ENCODE results near the gene TMEM214. TPM values are rescaled to one million over a fixed set of nuclear protein-coding genes. Genes with fewer than 3 reads are reported as not detected.

Gene TMEM214
- total RNA-seq, 1 donor from 2014 or later, result 93.5 TPM

- Histone ChIP-seq H3K36me3 (ENCODE audit: insufficient read depth, low read length) (peaks cover 36% of the 10 kb centered on the region), H3K79me2 (ENCODE audit: insufficient read depth, low read length) (peaks cover 67% of the 10 kb centered on the region), H3K27ac (ENCODE audit: low read depth, low read length) (peak overlapping the region; percentile 87), H3K4me3 (ENCODE audit: insufficient read depth, low read depth, low read length) (peak overlapping the region; percentile 94), H3K27me3 (ENCODE audit: insufficient read depth, low read length) (no peaks in the 10 kb centered on the region), H3K4me2 (ENCODE audit: low read length) (peak overlapping the region; percentile 84), H4K20me1 (ENCODE audit: insufficient read depth, low read length) (peaks cover 55% of the 10 kb centered on the region), H3K9ac (ENCODE audit: low read length) (peak overlapping the region; percentile 96), H3K4me1 (ENCODE audit: insufficient read depth, low read length) (peaks cover 11% of the 10 kb centered on the region), H2AFZ (ENCODE audit: low read depth, low read length) (peak overlapping the region; percentile 86), H3K9me3 (ENCODE audit: insufficient read depth, low read depth, low read length) (no peaks in the 10 kb centered on the region)
- DNase-seq (ENCODE audit: low read depth) (no peak), FAIRE-seq (no peak)
- H3K9me3 Mint-ChIP-seq (ENCODE audit: unreplicated experiment), result no peaks in the 10 kb centered on the region
- H3K27ac Mint-ChIP-seq (ENCODE audit: unreplicated experiment), result peak overlapping the region; percentile 75
- H3K4me1 Mint-ChIP-seq (ENCODE audit: low read depth, unreplicated experiment), result peaks cover 16% of the 10 kb centered on the region
- peaks cover 29% of the 10 kb centered on the region for H3K36me3 Mint-ChIP-seq (ENCODE audit: low read depth, unreplicated experiment)
- peak overlapping the region; percentile 97 for H3K4me3 Mint-ChIP-seq (ENCODE audit: unreplicated experiment)
- TF ChIP-seq EZH2 (IDR thresholded peaks at IDR 0.05; ENCODE audit: insufficient read depth, low read length) (no peak), CTCF (IDR thresholded peaks at IDR 0.05; ENCODE audit: insufficient read depth, low read depth, low read length) (no peak)
- H3K27me3 Mint-ChIP-seq (ENCODE audit: low read depth, unreplicated experiment), result no peaks in the 10 kb centered on the region
Observed at GRCh38 chr2:27033253-27033852, 588 bp downstream of the TMEM214 start.

GRCh38 chr2:27038012-27038411, 5.2 kb downstream of the TMEM214 start:
- TF ChIP-seq CTCF (IDR thresholded peaks at IDR 0.05; ENCODE audit: insufficient read depth, low read depth, low read length) (no peak), EZH2 (IDR thresholded peaks at IDR 0.05; ENCODE audit: insufficient read depth, low read length) (no peak)
- Histone ChIP-seq H3K27ac (ENCODE audit: low read depth, low read length) (no peak overlapping the region), H2AFZ (ENCODE audit: low read depth, low read length) (no peak overlapping the region), H3K27me3 (ENCODE audit: insufficient read depth, low read length) (no peaks in the 10 kb centered on the region), H3K79me2 (ENCODE audit: insufficient read depth, low read length) (peaks cover 35% of the 10 kb centered on the region), H3K4me2 (ENCODE audit: low read length) (no peak overlapping the region), H4K20me1 (ENCODE audit: insufficient read depth, low read length) (peaks cover 91% of the 10 kb centered on the region), H3K9me3 (ENCODE audit: insufficient read depth, low read depth, low read length) (no peaks in the 10 kb centered on the region), H3K4me3 (ENCODE audit: insufficient read depth, low read depth, low read length) (no peak overlapping the region), H3K4me1 (ENCODE audit: insufficient read depth, low read length) (peaks cover 14% of the 10 kb centered on the region), H3K9ac (ENCODE audit: low read length) (no peak overlapping the region), H3K36me3 (ENCODE audit: insufficient read depth, low read length) (peaks cover 52% of the 10 kb centered on the region)
- peaks cover 8% of the 10 kb centered on the region for H3K4me1 Mint-ChIP-seq (ENCODE audit: low read depth, unreplicated experiment)
- no peak for FAIRE-seq
- no peaks in the 10 kb centered on the region for H3K27me3 Mint-ChIP-seq (ENCODE audit: low read depth, unreplicated experiment)
- peaks cover 34% of the 10 kb centered on the region for H3K36me3 Mint-ChIP-seq (ENCODE audit: low read depth, unreplicated experiment)
- H3K9me3 Mint-ChIP-seq (ENCODE audit: unreplicated experiment), result no peaks in the 10 kb centered on the region
- H3K27ac Mint-ChIP-seq (ENCODE audit: unreplicated experiment), result no peak overlapping the region
- H3K4me3 Mint-ChIP-seq (ENCODE audit: unreplicated experiment), result no peak overlapping the region
- no peak for DNase-seq (ENCODE audit: low read depth)

GRCh38 chr2:27038631-27039339, 6.0 kb downstream of the TMEM214 start:
- H3K36me3 ChIP-seq (ENCODE audit: insufficient read depth, low read length), result peaks cover 52% of the 10 kb centered on the region
- H3K4me3 Mint-ChIP-seq (ENCODE audit: unreplicated experiment), result no peak overlapping the region
- peaks cover 34% of the 10 kb centered on the region for H3K36me3 Mint-ChIP-seq (ENCODE audit: low read depth, unreplicated experiment)
- no peaks in the 10 kb centered on the region for H3K9me3 ChIP-seq (ENCODE audit: insufficient read depth, low read depth, low read length)
- peaks cover 13% of the 10 kb centered on the region for H3K4me1 ChIP-seq (ENCODE audit: insufficient read depth, low read length)
- H4K20me1 ChIP-seq (ENCODE audit: insufficient read depth, low read length), result peaks cover 94% of the 10 kb centered on the region
- TF ChIP-seq EZH2 (IDR thresholded peaks at IDR 0.05; ENCODE audit: insufficient read depth, low read length), result no peak
- no peak for TF ChIP-seq CTCF (IDR thresholded peaks at IDR 0.05; ENCODE audit: insufficient read depth, low read depth, low read length)
- DNase-seq (ENCODE audit: low read depth), result no peak
- H3K9me3 Mint-ChIP-seq (ENCODE audit: unreplicated experiment), result no peaks in the 10 kb centered on the region
- no peak overlapping the region for H2AFZ ChIP-seq (ENCODE audit: low read depth, low read length)
- H3K9ac ChIP-seq (ENCODE audit: low read length), result no peak overlapping the region
- H3K79me2 ChIP-seq (ENCODE audit: insufficient read depth, low read length), result peaks cover 28% of the 10 kb centered on the region
- H3K4me2 ChIP-seq (ENCODE audit: low read length), result no peak overlapping the region
- no peak overlapping the region for H3K27ac ChIP-seq (ENCODE audit: low read depth, low read length)
- H3K4me3 ChIP-seq (ENCODE audit: insufficient read depth, low read depth, low read length), result no peak overlapping the region
- FAIRE-seq, result no peak
- no peaks in the 10 kb centered on the region for H3K27me3 Mint-ChIP-seq (ENCODE audit: low read depth, unreplicated experiment)
- H3K4me1 Mint-ChIP-seq (ENCODE audit: low read depth, unreplicated experiment), result peaks cover 8% of the 10 kb centered on the region
- H3K27me3 ChIP-seq (ENCODE audit: insufficient read depth, low read length), result no peaks in the 10 kb centered on the region
- no peak overlapping the region for H3K27ac Mint-ChIP-seq (ENCODE audit: unreplicated experiment)
